GM18517 (cell line): Measurements from ENCODE around the gene CPNE5.

Experiments used
- ATAC-seq: cut with Tn5 transposase; IDR thresholded peaks from one replicate; pipeline ENCODE4 v1.9.1; 2021; ENCODE audit warnings: mild to moderate bottlenecking, moderate library complexity; ENCODE audit not compliant: unreplicated experiment

CPNE5 gene

GRCh38 chr6:36749829-36750489 is 89.3 kb downstream of the CPNE5 start:
- ATAC-seq = no peak

GRCh38 chr6:36746251-36746650 is 93.0 kb downstream of the CPNE5 start:
- no peak for ATAC-seq

- ATAC-seq = no peak
These were observed 93.4 kb downstream of the CPNE5 start for GRCh38 chr6:36745836-36746235.

- ATAC-seq = no peak
These were observed 94.0 kb downstream of the CPNE5 start for GRCh38 chr6:36745283-36745682.

DNA sequence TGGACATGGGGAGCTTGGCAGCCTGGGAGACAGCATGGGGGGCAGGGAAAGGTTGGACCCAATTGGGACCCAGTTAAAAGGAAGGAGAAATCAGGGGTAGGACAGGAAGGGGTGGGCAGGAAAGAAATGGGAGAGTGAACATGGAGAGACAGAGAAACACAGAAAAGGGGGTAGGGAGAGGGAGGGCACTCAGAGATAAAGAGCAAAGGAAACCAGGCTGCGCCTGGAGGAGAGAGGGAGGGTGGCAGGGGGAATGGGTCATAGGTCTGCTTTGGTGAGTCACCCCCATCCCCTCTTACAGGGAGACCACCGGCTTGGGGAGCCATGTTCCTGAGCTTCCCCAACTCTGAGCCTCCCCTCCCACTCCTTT is 95.0 kb downstream of the CPNE5 start:
- no peak for ATAC-seq

DNA sequence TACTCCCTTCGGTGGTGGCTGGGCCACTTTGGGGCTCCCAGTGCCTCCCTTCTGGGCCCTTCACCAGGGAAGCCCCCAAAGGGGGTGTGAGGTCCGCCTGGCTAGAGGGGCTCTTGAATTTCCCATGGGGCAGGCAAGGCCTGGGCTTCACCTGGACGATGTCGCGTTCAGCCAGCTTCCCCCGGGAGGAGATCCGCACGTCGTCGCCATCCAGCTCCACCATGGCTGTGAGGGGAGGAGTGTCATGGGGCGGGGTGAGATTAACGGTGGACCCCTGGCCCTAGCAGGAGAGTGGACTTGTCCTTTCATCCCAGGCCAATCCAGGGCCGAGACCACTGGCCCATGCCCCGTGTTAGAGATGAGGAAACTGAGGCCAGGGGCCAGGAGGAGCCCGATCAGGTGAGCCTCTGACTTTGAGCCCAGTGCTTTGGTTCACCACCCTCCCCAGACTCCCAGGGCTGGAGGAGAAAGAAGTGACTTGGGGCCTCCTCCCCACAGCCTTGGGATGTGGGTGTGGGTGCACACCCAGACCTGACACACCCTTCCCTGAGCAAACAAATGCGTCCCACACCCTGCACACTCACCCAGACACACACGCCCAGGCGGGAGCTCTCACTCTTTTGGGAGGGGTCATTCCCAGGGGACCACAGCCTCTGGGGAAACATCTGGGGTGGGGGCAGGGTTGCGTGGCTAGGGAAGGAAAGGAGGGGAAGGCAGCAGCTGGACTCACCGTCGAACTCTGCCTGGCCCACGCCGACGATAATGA is 95.5 kb downstream of the CPNE5 start:
- no peak for ATAC-seq

- no peak for ATAC-seq
These were observed 96.2 kb downstream of the CPNE5 start for GRCh38 chr6:36743032-36743431.

GRCh38 chr6:36742146-36742545 is 97.1 kb downstream of the CPNE5 start:
- ATAC-seq = no peak

- ATAC-seq = no peak
These were observed 98.4 kb downstream of the CPNE5 start for GRCh38 chr6:36740818-36741179.

DNA sequence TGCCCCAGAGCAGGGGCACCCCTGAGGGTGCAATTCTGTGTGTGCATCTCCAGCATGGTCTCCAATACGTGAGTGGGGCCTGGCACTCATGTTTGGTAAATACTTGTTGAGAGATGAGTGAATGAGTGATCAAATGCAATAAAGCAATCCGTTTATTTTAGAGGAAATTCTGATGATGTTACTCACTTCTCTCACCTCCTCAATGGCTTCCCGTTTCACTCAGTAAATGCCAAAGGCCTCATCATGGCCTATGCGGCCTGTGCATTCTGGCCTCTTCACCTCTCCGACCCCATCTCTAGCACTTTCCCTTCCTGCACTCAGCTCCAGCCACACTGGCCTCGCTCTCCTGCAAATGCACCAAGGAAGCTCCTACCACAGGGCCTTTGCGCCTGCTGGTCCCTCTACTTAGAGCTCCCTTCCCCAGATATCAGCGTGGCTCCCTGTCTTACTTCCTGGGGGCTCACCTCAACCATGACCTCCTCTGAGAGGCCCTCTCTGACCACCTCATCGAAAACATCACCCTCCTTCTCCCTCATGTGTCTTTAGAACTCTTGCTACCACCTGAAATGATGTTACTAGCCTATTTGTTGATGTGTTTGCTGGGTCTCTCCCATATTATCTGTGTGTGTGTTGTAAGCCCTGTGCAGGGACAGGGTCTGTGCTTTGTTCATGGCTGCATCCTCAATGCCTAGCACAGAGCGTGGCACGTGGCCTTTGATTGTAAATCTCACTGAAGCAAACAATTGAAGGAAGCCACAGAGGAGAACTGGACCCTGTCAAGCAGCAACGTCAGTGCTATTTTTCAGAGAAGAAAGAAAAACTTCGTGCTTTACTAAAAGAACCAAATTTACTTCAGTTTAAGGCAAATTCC is 99.1 kb downstream of the CPNE5 start:
- ATAC-seq = no peak

DNA sequence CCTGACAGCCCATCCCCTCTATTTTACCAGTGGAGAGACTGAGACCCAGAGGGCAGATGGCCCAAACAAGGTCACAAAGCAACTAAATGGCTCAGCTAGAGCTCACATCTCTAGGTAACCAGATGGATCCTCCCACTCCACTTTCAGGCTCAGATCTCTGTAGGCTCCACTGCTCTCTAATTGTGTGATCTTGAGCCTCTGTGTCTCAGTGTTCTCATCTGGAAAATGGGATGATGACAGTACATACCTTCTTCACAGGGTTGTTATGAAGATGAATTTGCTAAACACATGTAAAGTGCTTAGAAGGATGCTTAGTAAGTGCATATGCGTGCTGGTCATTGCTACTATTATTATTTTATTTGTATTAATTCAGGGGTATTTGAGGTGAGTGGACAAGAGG is 101.1 kb downstream of the CPNE5 start:
- no peak for ATAC-seq

DNA sequence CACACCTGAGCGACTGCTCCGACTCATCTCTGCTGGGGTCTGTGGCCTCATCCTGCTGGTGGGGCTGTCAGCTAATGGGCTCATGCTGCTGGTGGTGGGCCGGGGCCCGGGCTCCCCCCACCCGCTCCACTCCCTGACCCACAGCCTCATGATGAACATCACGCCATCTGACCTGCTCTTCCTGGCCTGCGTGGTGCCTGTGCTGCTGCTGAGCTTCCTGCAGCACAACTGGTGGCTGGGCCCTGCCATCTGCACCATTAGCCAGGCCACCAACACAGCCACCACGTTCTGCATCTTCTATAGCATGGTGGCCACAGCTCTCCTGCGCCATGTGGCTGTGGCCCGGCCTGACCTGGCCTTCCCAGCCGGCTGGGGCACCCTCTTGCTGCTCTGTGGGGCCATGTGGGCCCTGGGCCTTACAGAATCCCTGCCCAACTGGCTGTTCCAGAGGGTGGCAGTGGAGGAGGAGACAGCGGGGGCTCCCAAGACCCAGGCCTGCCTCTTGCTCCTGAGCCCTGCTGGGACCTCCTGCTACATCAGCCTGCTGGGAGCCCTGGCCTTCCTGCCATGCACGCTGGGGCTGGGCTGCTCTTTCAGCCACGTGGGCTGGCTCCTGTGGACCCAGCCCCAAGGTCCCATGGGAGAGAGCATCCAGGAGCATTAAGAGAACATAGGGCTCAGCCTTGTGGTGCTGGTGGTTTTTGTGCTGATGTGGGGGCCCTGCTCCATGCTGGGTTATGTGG is 102.0 kb downstream of the CPNE5 start:
- no peak for ATAC-seq

GRCh38 chr6:36735110-36736071 is 103.9 kb downstream of the CPNE5 start:
- no peak for ATAC-seq

- ATAC-seq = no peak
These were observed 104.7 kb downstream of the CPNE5 start for GRCh38 chr6:36734486-36735060.

DNA sequence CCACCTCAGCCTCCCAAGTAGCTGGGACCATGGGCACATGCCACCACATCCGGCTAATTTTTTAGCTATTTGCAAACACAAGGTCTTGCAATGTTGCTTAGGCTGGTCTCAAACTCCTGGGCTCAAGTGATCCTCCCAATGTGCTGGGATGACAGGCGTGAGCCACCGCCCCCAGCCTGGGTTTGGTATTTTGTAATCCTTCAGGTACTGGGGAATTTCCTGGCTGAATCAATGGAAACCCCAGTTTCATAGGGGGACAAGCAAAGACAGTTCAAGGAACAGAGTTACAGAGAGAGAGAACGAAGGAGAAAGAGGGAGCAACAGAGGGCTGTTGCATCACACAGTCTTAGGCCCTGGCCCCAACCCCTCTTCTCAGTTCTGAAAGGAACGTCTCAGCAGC is 105.9 kb downstream of the CPNE5 start:
- ATAC-seq = no peak

- no peak for ATAC-seq
These were observed 107.5 kb downstream of the CPNE5 start for GRCh38 chr6:36731622-36732310.

GRCh38 chr6:36730424-36731380 is 108.5 kb downstream of the CPNE5 start:
- no peak for ATAC-seq

- ATAC-seq = no peak
These were observed 110.1 kb downstream of the CPNE5 start for GRCh38 chr6:36729161-36729524.
